ENCODE data around the gene ACVR2A. TPM values are rescaled to one million over a fixed set of nuclear protein-coding genes. Genes with fewer than 3 reads are reported as not detected.

The ACVR2A gene
- total and polyA plus RNA-seq, 9 of the 15 experiments (the other 6 are each of a cell fraction or from before 2014, with no cell fraction given), result 1.2 to 3.9 (median 2.4) TPM

DNA sequence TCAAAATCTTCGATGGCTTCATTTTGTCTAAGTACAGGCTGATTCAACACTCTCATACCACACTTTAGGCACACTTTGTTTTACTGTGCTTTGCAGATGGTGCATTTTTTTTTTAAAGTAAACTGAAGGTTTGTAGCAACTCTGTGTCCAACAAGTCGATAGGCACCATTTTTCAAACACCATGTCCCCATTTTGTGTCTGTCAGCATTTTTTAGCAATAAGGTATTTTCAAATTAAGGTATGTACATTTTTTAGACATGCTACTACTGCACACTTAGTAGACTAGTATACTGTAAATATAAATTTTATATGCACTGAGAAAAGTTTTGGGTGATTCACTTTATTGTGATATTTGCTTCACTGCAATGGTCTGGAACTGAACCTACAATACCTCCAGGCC is 131.3 kb downstream of the ACVR2A start (continued):
- TF ChIP-seq, protein P1, sequence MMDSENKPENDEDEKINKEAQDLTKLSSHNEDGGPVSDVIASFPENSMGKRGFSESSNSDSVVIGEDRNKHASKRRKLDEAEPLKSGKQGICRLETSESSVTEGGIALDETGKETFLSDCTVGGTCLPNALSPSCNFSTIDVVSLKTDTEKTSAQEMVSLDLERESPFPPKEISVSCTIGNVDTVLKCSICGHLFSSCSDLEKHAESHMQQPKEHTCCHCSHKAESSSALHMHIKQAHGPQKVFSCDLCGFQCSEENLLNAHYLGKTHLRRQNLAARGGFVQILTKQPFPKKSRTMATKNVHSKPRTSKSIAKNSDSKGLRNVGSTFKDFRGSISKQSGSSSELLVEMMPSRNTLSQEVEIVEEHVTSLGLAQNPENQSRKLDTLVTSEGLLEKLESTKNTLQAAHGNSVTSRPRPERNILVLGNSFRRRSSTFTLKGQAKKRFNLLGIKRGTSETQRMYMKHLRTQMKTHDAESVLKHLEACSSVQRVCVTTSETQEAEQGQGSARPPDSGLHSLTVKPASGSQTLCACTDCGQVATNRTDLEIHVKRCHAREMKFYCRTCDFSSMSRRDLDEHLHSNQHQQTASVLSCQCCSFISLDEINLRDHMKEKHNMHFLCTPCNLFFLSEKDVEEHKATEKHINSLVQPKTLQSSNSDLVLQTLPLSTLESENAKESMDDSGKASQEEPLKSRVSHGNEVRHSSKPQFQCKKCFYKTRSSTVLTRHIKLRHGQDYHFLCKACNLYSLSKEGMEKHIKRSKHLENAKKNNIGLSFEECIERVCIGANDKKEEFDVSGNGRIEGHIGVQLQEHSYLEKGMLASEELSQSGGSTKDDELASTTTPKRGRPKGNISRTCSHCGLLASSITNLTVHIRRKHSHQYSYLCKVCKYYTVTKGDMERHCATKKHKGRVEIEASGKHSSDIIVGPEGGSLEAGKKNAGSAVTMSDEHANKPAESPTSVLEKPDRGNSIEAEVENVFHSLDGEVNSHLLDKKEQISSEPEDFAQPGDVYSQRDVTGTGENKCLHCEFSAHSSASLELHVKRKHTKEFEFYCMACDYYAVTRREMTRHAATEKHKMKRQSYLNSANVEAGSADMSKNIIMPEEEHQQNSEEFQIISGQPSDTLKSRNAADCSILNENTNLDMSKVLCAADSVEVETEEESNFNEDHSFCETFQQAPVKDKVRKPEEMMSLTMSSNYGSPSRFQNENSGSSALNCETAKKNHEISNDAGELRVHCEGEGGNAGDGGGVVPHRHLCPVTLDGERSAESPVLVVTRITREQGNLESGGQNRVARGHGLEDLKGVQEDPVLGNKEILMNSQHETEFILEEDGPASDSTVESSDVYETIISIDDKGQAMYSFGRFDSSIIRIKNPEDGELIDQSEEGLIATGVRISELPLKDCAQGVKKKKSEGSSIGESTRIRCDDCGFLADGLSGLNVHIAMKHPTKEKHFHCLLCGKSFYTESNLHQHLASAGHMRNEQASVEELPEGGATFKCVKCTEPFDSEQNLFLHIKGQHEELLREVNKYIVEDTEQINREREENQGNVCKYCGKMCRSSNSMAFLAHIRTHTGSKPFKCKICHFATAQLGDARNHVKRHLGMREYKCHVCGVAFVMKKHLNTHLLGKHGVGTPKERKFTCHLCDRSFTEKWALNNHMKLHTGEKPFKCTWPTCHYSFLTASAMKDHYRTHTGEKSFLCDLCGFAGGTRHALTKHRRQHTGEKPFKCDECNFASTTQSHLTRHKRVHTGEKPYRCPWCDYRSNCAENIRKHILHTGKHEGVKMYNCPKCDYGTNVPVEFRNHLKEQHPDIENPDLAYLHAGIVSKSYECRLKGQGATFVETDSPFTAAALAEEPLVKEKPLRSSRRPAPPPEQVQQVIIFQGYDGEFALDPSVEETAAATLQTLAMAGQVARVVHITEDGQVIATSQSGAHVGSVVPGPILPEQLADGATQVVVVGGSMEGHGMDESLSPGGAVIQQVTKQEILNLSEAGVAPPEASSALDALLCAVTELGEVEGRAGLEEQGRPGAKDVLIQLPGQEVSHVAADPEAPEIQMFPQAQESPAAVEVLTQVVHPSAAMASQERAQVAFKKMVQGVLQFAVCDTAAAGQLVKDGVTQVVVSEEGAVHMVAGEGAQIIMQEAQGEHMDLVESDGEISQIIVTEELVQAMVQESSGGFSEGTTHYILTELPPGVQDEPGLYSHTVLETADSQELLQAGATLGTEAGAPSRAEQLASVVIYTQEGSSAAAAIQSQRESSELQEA (IDR thresholded peaks at IDR 0.05; ENCODE audit: low read depth), result no peak
- no peak for TF ChIP-seq ZNF431 (CRISPR knock-in tag; IDR thresholded peaks at IDR 0.05)
- peak; percentile 71 for TF ChIP-seq MAFF (IDR thresholded peaks at IDR 0.05; ENCODE audit: low read length)
- no peak for TF ChIP-seq ERF (CRISPR knock-in tag; IDR thresholded peaks at IDR 0.05)
- no peak for TF ChIP-seq CHD1 (IDR thresholded peaks at IDR 0.05; ENCODE audit: low read length)
- TF ChIP-seq, protein P2, sequence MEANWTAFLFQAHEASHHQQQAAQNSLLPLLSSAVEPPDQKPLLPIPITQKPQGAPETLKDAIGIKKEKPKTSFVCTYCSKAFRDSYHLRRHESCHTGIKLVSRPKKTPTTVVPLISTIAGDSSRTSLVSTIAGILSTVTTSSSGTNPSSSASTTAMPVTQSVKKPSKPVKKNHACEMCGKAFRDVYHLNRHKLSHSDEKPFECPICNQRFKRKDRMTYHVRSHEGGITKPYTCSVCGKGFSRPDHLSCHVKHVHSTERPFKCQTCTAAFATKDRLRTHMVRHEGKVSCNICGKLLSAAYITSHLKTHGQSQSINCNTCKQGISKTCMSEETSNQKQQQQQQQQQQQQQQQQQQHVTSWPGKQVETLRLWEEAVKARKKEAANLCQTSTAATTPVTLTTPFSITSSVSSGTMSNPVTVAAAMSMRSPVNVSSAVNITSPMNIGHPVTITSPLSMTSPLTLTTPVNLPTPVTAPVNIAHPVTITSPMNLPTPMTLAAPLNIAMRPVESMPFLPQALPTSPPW (CRISPR knock-in tag; IDR thresholded peaks at IDR 0.05), result no peak
- TF ChIP-seq, protein P3, sequence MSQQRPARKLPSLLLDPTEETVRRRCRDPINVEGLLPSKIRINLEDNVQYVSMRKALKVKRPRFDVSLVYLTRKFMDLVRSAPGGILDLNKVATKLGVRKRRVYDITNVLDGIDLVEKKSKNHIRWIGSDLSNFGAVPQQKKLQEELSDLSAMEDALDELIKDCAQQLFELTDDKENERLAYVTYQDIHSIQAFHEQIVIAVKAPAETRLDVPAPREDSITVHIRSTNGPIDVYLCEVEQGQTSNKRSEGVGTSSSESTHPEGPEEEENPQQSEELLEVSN (IDR thresholded peaks at IDR 0.05; ENCODE audit: borderline replicate concordance in 1 of 2, extremely low read depth in 1 of 2, insufficient read depth in 1 of 2, insufficient read length in 1 of 2, low read depth in 1 of 2, low read length in 1 of 2, poor library complexity in 1 of 2, severe bottlenecking in 1 of 2), result no peak
- no peak for TF ChIP-seq ZC3H11A (IDR thresholded peaks at IDR 0.05; ENCODE audit: low read depth, low read length)
- no peak for TF ChIP-seq NR2C1 (IDR thresholded peaks at IDR 0.05)
- TF ChIP-seq NR2C1 (tag; IDR thresholded peaks at IDR 0.05), result no peak
- no peak for TF ChIP-seq ZNF668 (CRISPR knock-in tag; IDR thresholded peaks at IDR 0.05)
- TF ChIP-seq HNRNPLL (IDR thresholded peaks at IDR 0.05; ENCODE audit: low read depth, low read length, poor library complexity, severe bottlenecking), result no peak
